ENCODE data around the gene FXYD6. TPM values are rescaled to one million over a fixed set of nuclear protein-coding genes. Genes with fewer than 3 reads are reported as not detected.

FXYD6 gene
- total and polyA plus RNA-seq, 12 donors, result 34.3 to 218 (median 94.1) TPM

- Histone ChIP-seq H3K9me3 (replicated peaks in 1 of 3) (no peaks in the 10 kb centered on the region), H3K4me1 (replicated peaks in 1 of 2) (no peaks in the 10 kb centered on the region), H3K4me3 (no peak overlapping the region), H3K27ac (no peak overlapping the region), H3K27me3 (no peaks in the 10 kb centered on the region), H3K36me3 (replicated peaks in 1 of 2) (no peaks in the 10 kb centered on the region)
- 77 to 83% (median 80%) methylated on average over 4 of the region's 4 CpGs for WGBS, 4 donors
- intact Hi-C loops (cut with DNase I), result no loop called here
- TF ChIP-seq CTCF (IDR thresholded peaks at IDR 0.05) (no peak), POLR2A (IDR thresholded peaks at IDR 0.05) (no peak)
- DNase-seq, result no peak
Observed at GRCh38 chr11:117789241-117789640, 87.2 kb downstream of the FXYD6 start.

Other genes starting within 250 kb of the FXYD6 start
- 1 to 10 TPM in 1 of 9 donors, under 1 TPM in 7, not detected in 1; 0.09 to 1.7 (median 0.56) TPM for gene DSCAML1, start 79.4 kb downstream of the FXYD6 start, total RNA-seq
- gene DSCAML1, start 79.4 kb downstream of the FXYD6 start, polyA plus RNA-seq, result 1 to 10 TPM in 1 of 3 donors, under 1 TPM in 2; 0.33 to 1.9 (median 0.40) TPM
- gene FXYD2, start 51.9 kb downstream of the FXYD6 start, total RNA-seq, result 1 to 10 TPM in 6 of 9 donors, under 1 TPM in 1, not detected in 2; 0.94 to 4.3 (median 2.0) TPM
- gene FXYD2, start 51.9 kb downstream of the FXYD6 start, polyA plus RNA-seq, result 10 to 100 TPM in 1 of 3 donors, 1 to 10 TPM in 1, under 1 TPM in 1; 0.27 to 11.3 (median 3.6) TPM
- 1 to 10 TPM in 1 of 9 donors, under 1 TPM in 8; 0.12 to 1.3 (median 0.55) TPM for gene TMPRSS13, start 52.7 kb upstream of the FXYD6 start, total RNA-seq
- 1 to 10 TPM in 1 of 3 donors, under 1 TPM in 2; 0.54 to 1.0 (median 0.84) TPM for gene TMPRSS13, start 52.7 kb upstream of the FXYD6 start, polyA plus RNA-seq
- 10 to 100 TPM in 8 of 9 donors, 1 to 10 TPM in 1; 2.7 to 50.5 (median 32.2) TPM for gene IL10RA, start 109.7 kb upstream of the FXYD6 start, total RNA-seq
- 10 to 100 TPM in 1 of 3 donors, 1 to 10 TPM in 2; 4.6 to 10.2 (median 7.3) TPM for gene IL10RA, start 109.7 kb upstream of the FXYD6 start, polyA plus RNA-seq
- gene TMPRSS4, start 200.4 kb upstream of the FXYD6 start, total RNA-seq, result under 1 TPM in 2 of 9 donors, not detected in 7; 0.31 to 0.43 TPM
- gene TMPRSS4, start 200.4 kb upstream of the FXYD6 start, polyA plus RNA-seq, result under 1 TPM in 2 of 3 donors, not detected in 1; 0.13 to 0.24 TPM
- gene SMIM35, start 210.3 kb upstream of the FXYD6 start, total RNA-seq, result under 1 TPM in 4 of 9 donors, not detected in 5; 0.07 to 0.10 (median 0.08) TPM
- under 1 TPM in 1 of 3 donors, not detected in 2; 0.10 TPM for gene SMIM35, start 210.3 kb upstream of the FXYD6 start, polyA plus RNA-seq

Data from adrenal gland (tissue), 12 donors.